MM.1S (cell line): Measurements from ENCODE around the gene TMEM271.

Source experiments
- EZH2phosphoT487 ChIP-seq: fragments of 300-600 bp; sonication (generic); IDR thresholded peaks from 2 replicates; pipeline ENCODE4 v1.6.1; 2018; ENCODE audit warnings: antibody characterized with exemption, low read length
- TF ChIP-seq, protein P1 (sequence below): fragments of 300-600 bp; sonication (generic); IDR thresholded peaks from 2 replicates; pipeline ENCODE4 v1.5.1; 2016; ENCODE audit warnings: antibody characterized with exemption, low read length, mixed read lengths

DNA sequence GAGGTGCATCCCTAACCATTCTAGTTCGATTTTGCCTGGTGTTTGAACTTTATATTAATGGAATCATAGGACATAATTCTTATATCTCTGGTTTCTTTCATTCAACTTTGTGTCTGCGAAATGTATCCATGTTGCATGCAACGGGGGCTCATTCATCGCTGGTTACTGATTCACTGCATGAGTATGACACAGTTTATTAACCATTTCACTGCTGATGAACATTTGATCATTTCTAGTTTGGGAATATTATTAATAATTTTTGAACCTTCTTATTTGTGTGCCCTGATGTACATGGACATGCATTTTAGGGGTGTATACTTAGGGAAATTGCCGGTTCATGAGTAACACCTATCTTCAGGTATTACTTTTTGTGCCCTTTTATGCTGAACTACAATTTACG lies 5.1 kb upstream of the TMEM271 start:
- TF ChIP-seq, protein P1, sequence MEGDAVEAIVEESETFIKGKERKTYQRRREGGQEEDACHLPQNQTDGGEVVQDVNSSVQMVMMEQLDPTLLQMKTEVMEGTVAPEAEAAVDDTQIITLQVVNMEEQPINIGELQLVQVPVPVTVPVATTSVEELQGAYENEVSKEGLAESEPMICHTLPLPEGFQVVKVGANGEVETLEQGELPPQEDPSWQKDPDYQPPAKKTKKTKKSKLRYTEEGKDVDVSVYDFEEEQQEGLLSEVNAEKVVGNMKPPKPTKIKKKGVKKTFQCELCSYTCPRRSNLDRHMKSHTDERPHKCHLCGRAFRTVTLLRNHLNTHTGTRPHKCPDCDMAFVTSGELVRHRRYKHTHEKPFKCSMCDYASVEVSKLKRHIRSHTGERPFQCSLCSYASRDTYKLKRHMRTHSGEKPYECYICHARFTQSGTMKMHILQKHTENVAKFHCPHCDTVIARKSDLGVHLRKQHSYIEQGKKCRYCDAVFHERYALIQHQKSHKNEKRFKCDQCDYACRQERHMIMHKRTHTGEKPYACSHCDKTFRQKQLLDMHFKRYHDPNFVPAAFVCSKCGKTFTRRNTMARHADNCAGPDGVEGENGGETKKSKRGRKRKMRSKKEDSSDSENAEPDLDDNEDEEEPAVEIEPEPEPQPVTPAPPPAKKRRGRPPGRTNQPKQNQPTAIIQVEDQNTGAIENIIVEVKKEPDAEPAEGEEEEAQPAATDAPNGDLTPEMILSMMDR: no peak
- TF ChIP-seq EZH2phosphoT487: no peak
